Mesenteric fat pad (tissue), 1 donor: ENCODE results near the gene COX18. TPM values are rescaled to one million over a fixed set of nuclear protein-coding genes. Genes with fewer than 3 reads are reported as not detected.

ENCODE experiments used
- DNase-seq: peaks from one replicate; pipeline ENCODE4 v3.0.0-alpha.2; 2020; ENCODE audit warnings: low spot score
- total RNA-seq: library from RNA; stranded (reverse); fragmentation: NEBNext Ultra II Directional; extraction: Animal tissue kit (Norgen Biotek cat#: 25700); gene quantifications from one replicate; pipeline ENCODE4 v1.2.1, GENCODE V29; 2021
- donor health status: DM: yes; HTN: yes; CAD: no.

Gene COX18
- total RNA-seq, 1 donor from 2014 or later, result 11.7 TPM

GRCh38 chr4:73053974-73054480, 15.5 kb downstream of the COX18 start:
- DNase-seq, result no peak

GRCh38 chr4:73053076-73053475, 16.4 kb downstream of the COX18 start:
- no peak for DNase-seq

GRCh38 chr4:73051625-73052024, 17.9 kb downstream of the COX18 start:
- DNase-seq, result no peak

- no peak for DNase-seq
These were observed 23.6 kb downstream of the COX18 start for GRCh38 chr4:73045879-73046278.

GRCh38 chr4:73037057-73037456, 32.5 kb downstream of the COX18 start:
- DNase-seq, result no peak

- DNase-seq, result no peak
These were observed 33.4 kb downstream of the COX18 start for GRCh38 chr4:73036123-73036522.

GRCh38 chr4:73034896-73035295, 34.6 kb downstream of the COX18 start:
- DNase-seq, result no peak

- no peak for DNase-seq
These were observed 40.9 kb downstream of the COX18 start for GRCh38 chr4:73028621-73029020.

- DNase-seq, result no peak
These were observed 47.9 kb downstream of the COX18 start for GRCh38 chr4:73021634-73022033.

GRCh38 chr4:73019462-73020047, 50.0 kb downstream of the COX18 start:
- no peak for DNase-seq

GRCh38 chr4:73018595-73018994, 50.9 kb downstream of the COX18 start:
- DNase-seq, result no peak

- DNase-seq, result no peak
These were observed 56.2 kb downstream of the COX18 start for GRCh38 chr4:73013310-73013709.

- DNase-seq, result no peak
These were observed 56.8 kb downstream of the COX18 start for GRCh38 chr4:73012673-73013072.

- no peak for DNase-seq
These were observed 57.9 kb downstream of the COX18 start for GRCh38 chr4:73011629-73011985.

- no peak for DNase-seq
These were observed 58.5 kb downstream of the COX18 start for GRCh38 chr4:73010789-73011628.

GRCh38 chr4:73007526-73008100, 61.9 kb downstream of the COX18 start:
- no peak for DNase-seq

GRCh38 chr4:73006286-73006990, 63.1 kb downstream of the COX18 start:
- no peak for DNase-seq

- no peak for DNase-seq
These were observed 64.0 kb downstream of the COX18 start for GRCh38 chr4:73005514-73005913.
